ENCODE data around the gene CXCL17.
"Not testable (repeated sequence)": the region's sequence is repeated elsewhere in the genome, so short reads cannot be mapped to it uniquely, and the experiment has no call there.

CXCL17 gene, protein sequence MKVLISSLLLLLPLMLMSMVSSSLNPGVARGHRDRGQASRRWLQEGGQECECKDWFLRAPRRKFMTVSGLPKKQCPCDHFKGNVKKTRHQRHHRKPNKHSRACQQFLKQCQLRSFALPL

DNA sequence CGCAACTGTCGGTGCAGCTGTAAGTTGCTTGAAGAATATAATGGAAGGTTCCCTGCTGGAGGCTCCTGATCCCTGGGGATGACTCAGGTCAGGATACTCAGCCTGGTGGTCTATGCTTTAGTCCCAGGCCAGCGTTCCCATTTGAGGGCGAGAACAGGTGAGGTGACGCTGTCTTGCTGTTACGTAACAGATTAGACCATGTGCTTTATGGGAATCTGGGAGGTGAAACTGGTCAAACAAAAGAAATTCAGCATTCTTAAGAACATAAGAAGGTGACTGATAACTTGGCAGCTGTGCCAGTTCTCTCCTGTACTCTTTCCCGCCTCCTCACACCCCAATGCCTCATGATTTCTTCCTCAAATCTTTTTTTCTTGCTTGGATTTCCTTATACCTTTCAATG is at the start of gene CXCL17:
Gene CXCL17 (minus strand): TSS at position 114 of the 400 bp plus-strand sequence. CDS start 114 bp downstream, outside the sequence.
- no peak for DNase-seq (ENCODE audit: low spot score)

GRCh38 chr19:42488783-42489521 is 46.2 kb upstream of the CXCL17 start:
- peak; percentile 79 for DNase-seq (ENCODE audit: low spot score)

DNA sequence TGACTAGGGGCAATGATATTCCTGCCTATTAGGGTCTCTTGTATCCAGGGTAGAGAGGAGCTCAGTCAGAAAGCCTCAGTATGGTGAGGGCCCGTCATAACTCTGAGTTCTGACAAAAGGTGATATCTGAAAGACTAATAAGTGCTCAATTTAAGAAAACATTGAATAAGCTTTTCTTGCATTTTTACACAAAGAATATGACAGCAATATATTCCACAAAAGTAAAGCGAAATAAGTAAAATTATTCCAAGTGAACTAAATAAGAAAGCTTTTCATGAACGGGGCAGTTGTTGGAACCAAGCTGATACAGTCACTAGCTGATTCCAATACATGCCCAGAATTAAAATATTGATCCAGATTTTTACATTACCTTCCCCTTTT is 45.0 kb upstream of the CXCL17 start:
- DNase-seq (ENCODE audit: low spot score) = no peak

DNA sequence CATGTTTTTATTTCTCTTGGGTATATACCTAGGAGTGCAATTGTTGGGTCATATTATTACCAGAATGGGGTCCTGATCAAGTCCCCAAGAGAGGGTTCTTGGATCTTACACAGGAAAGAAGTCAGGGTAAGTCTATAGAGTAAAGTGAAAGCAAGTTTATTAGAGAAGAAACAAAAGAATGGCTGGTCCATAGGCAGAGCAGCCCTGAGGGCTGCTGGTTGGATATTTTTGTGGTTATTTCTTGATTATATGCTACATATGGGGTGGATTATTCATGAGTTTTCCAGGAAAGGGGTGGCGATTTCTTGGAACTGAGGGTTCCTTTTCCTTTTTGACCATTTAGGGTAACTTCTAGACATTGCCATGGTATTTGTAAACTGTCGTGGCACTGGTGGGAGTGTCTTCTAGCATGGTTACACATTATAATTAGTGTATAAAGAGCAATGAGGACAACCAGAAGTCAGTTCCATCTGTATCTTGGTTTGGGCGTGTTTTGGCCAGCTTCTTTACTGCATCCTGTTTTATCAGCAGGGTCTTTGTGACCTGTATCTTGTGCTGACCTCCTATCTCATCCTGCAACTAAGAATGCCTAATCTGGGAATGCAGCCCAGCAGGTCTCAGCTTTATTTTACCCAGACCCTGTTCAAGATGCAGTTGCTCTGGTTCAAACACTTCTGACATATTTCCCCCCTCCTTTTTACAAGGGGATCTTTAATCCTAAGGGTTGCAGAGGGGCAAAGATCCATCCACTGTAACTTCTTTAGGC is 44.5 kb upstream of the CXCL17 start:
- DNase-seq (ENCODE audit: low spot score) = no peak

- not testable (repeated sequence) for DNase-seq (ENCODE audit: low spot score)
Observed at GRCh38 chr19:42485036-42485435, 42.3 kb upstream of the CXCL17 start.

- no peak for DNase-seq (ENCODE audit: low spot score)
Observed at GRCh38 chr19:42480335-42481095, 37.8 kb upstream of the CXCL17 start.

GRCh38 chr19:42479736-42480135 is 37.0 kb upstream of the CXCL17 start:
- DNase-seq (ENCODE audit: low spot score) = no peak

GRCh38 chr19:42478765-42479311 is 36.1 kb upstream of the CXCL17 start:
- DNase-seq (ENCODE audit: low spot score) = no peak

DNA sequence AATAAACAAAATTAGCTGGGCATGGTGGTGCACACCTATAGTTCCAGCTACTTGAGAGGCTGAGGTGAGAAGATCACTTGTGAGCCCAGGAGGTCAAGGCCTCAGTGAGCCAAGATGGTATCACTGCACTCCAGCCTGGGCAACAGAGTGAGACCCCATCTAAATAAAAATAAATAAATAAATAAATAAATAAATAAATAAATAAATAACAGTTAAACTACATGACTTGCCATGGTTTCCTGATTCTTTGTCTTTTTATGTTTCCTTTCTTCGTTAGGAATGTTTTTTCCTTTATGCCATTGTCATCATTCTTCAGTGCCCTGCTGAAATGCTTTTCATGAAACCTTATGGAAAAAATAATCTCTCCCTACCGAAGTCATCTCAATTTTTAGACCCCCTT is 35.2 kb upstream of the CXCL17 start:
- no peak for DNase-seq (ENCODE audit: low spot score)

DNA sequence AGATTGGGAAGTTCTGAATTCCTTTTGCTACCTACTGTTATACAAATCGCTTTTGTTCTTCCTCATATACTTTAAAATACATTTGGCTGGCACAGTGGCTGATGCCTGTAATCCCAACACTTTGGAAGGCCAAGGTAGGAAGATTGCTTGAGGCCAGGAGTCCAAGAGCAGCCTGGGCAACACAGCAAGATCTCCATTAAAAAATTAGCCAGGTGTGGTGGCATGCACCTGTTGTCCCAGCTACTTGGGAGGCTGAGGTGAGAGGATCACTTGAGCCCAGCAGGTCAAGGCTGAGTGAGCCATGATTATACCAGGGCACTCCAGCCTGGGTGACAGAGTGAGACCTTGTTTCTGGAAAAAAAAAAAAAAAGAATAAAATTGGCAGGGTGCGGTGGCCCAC is 34.4 kb upstream of the CXCL17 start:
- DNase-seq (ENCODE audit: low spot score) = no peak

GRCh38 chr19:42475366-42475765 is 32.6 kb upstream of the CXCL17 start:
- DNase-seq (ENCODE audit: low spot score) = no peak

DNA sequence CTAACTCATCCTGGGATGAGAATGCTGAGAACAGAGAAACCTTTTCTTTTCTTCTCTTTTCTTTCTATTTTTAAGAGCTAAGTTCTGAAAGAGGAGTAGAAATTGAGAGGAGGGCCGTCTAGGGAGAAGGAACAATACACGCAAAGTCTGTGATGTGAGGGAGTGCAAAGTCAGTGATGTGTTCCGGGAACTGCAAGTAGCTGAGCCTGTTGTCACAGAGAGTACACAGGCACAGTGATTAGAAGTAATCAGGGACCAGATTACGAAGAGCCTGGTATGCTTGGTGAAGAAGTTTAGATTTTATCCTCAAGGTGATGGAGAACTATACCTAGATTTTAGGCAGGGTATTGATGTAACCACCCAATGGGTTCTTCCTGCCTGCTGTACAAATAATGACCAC is 32.0 kb upstream of the CXCL17 start:
- DNase-seq (ENCODE audit: low spot score) = no peak

- no peak for DNase-seq (ENCODE audit: low spot score)
Observed at GRCh38 chr19:42473686-42474085, 30.9 kb upstream of the CXCL17 start.

DNA sequence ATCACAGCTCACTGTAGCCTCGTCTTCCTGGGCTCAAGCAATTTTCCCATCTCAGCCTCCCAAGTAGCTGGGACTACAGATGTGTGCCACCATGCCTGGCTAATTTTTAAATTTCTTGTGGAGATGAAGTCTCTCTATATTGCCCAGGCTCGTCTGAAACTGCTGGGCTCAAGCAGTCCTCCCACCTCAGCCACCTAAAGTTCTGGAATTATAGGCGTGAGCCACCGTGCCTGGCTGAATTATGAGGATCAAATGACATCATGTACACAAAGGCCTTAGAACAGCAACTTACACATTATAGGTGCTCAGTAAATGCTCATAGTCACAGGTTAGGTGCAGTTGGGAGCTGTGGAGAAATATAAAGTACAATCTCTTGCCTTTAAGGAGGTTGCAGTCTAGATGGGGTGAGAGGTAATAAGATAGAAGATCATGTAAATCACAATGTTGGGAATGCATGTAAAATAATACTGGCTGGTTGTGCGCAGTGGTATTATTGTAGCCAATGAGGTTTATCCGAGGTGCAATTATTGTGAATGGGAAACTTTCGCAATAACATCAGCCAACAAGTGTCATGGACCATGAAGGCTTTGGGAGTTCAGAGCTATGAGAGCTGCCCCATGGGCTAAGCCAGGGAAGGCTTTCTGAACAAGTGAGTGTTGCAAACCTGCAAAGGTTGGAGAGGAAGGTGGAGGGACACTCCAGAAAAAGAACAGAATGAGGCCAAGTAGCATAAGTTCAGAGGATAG is 29.8 kb upstream of the CXCL17 start:
- DNase-seq (ENCODE audit: low spot score) = no peak

- no peak for DNase-seq (ENCODE audit: low spot score)
Observed at GRCh38 chr19:42471554-42472249, 29.0 kb upstream of the CXCL17 start.

DNA sequence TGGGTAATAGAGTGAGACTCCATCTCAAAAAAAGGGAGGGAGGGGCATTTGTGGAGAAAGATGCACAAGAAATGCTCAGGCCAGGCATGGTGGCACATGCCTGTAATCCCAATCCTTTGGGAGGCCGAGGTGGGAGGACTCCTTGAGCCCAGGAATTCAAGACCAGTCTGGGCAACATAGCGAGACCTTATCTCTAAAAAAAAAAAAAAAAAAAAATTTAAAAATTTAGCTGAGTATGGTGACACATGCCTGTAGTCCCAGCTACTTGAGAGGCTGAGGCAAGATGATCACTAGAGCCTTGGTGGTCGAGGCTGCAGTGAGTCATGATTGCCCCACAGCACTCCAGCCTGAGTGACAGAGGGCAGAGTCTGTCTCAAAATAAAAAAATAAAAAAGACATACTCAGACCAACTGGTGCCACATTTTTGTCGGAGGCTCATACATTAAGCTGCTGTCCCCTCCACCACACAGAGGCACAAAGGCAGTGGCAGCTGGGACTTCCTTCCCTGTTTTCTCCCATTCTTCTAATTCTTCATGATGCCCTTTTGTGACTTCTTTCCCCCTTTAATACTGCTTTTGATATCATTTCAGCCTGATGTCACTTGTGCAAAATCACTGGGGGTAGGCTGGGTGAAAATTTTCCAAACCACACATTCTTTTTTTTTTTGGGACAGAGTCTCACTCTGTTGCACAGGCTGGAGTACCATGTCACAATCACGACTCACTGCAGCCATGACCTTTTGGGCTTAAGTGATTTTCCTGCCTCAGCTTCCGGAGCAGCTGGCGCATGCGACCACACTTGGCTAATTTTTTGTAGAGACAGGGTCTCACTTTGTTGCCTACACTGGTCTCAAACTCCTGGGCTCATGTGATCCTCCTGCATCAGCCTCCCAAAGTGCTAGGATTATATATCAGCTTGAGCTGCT is 26.8 kb upstream of the CXCL17 start:
- DNase-seq (ENCODE audit: low spot score) = no peak

DNA sequence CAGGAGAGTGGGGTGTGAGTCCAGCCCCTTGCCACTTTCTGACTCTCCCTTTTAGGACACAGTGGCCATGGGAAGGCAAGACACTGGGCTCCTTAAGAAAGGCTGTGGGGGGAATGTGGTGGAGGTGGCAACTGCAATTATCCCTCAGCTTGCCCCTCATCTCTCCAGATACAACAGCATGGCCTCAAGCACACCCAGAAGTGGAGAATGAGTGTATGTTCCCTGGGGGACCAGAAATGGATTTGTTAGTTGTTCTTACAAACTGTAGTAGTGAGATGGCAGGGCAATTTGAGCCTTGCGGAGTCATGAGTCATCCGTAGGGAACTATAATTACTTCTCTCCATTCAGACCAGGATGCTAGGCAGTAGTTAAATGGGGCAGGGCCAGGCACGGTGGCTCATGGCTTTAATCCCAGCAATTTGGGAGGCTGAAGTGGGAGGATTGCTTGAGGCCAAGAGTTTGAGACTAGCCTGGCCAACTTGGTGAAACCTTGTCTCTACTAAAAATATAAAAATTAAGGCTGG is 25.6 kb upstream of the CXCL17 start:
- DNase-seq (ENCODE audit: low spot score) = peak; percentile 90

DNA sequence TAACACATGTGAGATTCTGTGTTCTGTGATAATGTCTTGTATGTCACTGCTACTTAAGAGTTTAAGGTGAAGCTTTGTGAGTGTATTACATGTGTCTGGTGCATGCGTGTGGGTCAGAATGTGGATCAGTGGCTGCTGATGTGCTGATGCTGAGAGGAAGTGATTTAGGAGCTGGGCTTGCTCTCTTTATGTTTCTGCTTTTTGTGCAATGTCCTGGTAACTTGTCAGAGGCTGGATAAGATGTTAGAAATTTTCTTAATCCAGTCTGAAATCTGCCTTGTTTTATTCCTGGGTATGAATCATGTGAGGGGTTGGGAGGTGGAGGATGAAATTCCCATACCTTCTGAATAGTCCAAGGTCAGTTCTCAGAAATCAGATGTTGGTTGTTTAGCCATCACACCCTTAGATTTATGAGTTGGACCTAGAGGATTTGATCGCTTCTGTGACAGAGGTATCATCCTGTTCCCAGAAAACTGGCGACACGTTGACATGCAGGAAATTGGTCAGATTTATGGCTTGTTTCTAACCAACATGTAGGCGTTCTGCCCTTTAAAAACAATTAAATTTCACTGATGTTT is 24.5 kb upstream of the CXCL17 start:
- peak; percentile 42 for DNase-seq (ENCODE audit: low spot score)

DNA sequence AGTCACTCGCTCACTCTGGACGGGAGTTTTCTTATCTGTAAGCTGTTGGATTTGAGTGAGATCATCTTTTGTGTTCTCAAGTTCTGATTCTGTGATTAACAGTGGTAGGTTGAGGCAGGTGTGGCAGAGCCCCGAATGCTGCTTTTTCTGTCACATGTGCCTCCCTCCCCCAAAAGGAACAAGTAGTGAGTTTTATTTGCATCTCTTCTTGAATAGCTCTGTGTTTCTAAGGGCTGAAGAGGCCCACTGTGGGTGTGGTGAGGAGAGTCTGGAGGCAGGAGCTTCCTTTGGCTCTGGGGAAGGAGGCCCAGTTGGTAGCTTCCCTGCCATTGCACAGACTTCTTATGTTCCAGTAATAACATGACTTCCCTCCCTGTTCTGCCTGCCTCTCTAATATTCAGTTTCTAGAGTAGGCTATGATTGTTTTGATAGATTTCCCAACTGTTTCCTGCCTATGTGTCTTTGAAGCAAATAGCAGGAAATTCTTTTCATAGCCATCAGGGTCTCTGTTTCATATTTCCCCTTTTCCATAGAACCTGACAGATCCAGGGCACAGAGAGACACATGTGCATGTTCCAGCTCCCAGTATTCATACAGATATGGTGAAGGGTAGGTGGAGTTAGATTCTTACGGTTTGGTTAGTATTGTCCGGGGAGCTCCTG is 23.9 kb upstream of the CXCL17 start:
- no peak for DNase-seq (ENCODE audit: low spot score)
